ENCODE measurements around the gene HOXA4.

DNA sequence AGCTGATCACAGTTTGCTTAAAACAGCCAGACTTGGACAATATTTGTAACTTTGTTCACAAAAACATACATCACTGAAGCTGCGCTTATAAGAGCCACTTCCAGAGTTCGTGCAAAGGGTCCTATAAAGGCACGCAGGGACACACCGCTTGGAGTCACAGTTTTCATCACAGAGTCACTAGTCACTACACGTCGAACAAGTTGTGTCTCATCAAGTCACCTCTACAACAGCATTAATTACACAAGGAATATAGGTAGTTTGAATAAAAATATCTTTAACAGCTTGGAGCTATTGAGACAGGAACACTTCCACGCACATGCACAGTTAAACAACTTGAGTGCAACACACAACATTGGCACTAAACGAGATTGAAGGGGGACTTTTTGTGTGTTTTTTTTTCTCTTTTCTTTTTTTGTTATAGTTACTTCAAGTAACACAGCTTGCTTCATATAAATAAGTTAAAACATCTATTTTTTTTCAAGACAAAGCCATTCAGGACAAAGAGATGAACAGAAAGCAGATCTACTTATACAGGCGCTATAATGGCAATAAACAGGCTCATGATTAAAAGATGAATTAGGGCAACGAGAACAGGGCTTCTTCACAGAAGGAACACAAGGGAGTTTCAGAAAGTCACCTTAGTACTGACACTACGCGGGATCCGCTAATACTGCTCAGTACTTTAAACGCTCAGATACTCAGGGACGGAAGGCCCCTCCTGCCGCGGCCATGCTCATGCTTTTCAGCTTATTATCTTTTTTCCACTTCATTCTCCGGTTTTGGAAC is 10.8 kb upstream of the HOXA4 start:
- TF ChIP-seq STAT1 (IDR thresholded peaks at IDR 0.05; ENCODE audit: unreplicated experiment) (no peak), POLR2AphosphoS5 (IDR thresholded peaks at IDR 0.05; ENCODE audit: low read depth) (no peak), EZH2phosphoT487 (IDR thresholded peaks at IDR 0.05; ENCODE audit: unreplicated experiment) (peak; percentile 77), ZNF114 (CRISPR knock-in tag; IDR thresholded peaks at IDR 0.05) (no peak), EZH2 (IDR thresholded peaks at IDR 0.05; ENCODE audit: low read depth, unreplicated experiment) (peak; percentile 96), JUNB (IDR thresholded peaks at IDR 0.05; ENCODE audit: unreplicated experiment) (no peak), NANOG (IDR thresholded peaks at IDR 0.05; ENCODE audit: borderline replicate concordance) (no peak)
- TF ChIP-seq, protein P1, sequence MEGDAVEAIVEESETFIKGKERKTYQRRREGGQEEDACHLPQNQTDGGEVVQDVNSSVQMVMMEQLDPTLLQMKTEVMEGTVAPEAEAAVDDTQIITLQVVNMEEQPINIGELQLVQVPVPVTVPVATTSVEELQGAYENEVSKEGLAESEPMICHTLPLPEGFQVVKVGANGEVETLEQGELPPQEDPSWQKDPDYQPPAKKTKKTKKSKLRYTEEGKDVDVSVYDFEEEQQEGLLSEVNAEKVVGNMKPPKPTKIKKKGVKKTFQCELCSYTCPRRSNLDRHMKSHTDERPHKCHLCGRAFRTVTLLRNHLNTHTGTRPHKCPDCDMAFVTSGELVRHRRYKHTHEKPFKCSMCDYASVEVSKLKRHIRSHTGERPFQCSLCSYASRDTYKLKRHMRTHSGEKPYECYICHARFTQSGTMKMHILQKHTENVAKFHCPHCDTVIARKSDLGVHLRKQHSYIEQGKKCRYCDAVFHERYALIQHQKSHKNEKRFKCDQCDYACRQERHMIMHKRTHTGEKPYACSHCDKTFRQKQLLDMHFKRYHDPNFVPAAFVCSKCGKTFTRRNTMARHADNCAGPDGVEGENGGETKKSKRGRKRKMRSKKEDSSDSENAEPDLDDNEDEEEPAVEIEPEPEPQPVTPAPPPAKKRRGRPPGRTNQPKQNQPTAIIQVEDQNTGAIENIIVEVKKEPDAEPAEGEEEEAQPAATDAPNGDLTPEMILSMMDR (conservative IDR thresholded peaks at IDR 0.05; ENCODE audit: low read depth in 2 of 2): no peak
- TF ChIP-seq, protein P2, sequence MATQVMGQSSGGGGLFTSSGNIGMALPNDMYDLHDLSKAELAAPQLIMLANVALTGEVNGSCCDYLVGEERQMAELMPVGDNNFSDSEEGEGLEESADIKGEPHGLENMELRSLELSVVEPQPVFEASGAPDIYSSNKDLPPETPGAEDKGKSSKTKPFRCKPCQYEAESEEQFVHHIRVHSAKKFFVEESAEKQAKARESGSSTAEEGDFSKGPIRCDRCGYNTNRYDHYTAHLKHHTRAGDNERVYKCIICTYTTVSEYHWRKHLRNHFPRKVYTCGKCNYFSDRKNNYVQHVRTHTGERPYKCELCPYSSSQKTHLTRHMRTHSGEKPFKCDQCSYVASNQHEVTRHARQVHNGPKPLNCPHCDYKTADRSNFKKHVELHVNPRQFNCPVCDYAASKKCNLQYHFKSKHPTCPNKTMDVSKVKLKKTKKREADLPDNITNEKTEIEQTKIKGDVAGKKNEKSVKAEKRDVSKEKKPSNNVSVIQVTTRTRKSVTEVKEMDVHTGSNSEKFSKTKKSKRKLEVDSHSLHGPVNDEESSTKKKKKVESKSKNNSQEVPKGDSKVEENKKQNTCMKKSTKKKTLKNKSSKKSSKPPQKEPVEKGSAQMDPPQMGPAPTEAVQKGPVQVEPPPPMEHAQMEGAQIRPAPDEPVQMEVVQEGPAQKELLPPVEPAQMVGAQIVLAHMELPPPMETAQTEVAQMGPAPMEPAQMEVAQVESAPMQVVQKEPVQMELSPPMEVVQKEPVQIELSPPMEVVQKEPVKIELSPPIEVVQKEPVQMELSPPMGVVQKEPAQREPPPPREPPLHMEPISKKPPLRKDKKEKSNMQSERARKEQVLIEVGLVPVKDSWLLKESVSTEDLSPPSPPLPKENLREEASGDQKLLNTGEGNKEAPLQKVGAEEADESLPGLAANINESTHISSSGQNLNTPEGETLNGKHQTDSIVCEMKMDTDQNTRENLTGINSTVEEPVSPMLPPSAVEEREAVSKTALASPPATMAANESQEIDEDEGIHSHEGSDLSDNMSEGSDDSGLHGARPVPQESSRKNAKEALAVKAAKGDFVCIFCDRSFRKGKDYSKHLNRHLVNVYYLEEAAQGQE (IDR thresholded peaks at IDR 0.05; ENCODE audit: unreplicated experiment): no peak
- TF ChIP-seq, protein P3, sequence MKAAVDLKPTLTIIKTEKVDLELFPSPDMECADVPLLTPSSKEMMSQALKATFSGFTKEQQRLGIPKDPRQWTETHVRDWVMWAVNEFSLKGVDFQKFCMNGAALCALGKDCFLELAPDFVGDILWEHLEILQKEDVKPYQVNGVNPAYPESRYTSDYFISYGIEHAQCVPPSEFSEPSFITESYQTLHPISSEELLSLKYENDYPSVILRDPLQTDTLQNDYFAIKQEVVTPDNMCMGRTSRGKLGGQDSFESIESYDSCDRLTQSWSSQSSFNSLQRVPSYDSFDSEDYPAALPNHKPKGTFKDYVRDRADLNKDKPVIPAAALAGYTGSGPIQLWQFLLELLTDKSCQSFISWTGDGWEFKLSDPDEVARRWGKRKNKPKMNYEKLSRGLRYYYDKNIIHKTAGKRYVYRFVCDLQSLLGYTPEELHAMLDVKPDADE (IDR thresholded peaks at IDR 0.05): no peak

Measured in GM23338 (cell line).